Mucosa of descending colon (tissue), 3 donors: ENCODE measurements around the gene TMEM191C. TPM values are rescaled to one million over a fixed set of nuclear protein-coding genes. Genes with fewer than 3 reads are reported as not detected.

Experiments used
- total RNA-seq, 3 donors: library from RNA; stranded (reverse); fragmentation: NEBNext Ultra II Directional in 2 of 3; extraction: Animal tissue kit (Norgen Biotek cat#: 25700) in 2 of 3; gene quantifications; one replicate each; pipeline versions ENCODE4 v1.2.1 to v1.2.4, GENCODE V29; 2021 to 2023
- donor health status: DM: no; HTN: no; CAD: no; lungs with moderate emphysema.
- donor health status: DM: no; HTN: no; CAD: no.
- donor health status: DM: no; HTN: yes; CAD: no.

Gene TMEM191C
- total RNA-seq, 3 donors from 2014 or later: 1.3 to 2.9 (median 2.1) TPM

Other genes starting within 250 kb of the TMEM191C start
- under 1 TPM in 1 of 3 donors, not detected in 2; 0.09 TPM for gene RIMBP3B, start 83.6 kb upstream of the TMEM191C start, total RNA-seq
- 1 to 10 TPM; 6.0 to 6.2 (median 6.0) TPM for gene HIC2, start 50.0 kb upstream of the TMEM191C start, total RNA-seq
- gene RIMBP3C, start 84.1 kb downstream of the TMEM191C start, total RNA-seq: under 1 TPM in 2 of 3 donors, not detected in 1; 0.13 to 0.22 TPM
- gene UBE2L3, start 100.3 kb downstream of the TMEM191C start, total RNA-seq: 10 to 100 TPM; 52.6 to 60.9 (median 60.7) TPM
- 10 to 100 TPM; 12.5 to 26.5 (median 21.7) TPM for gene YDJC, start 162.6 kb downstream of the TMEM191C start, total RNA-seq
- under 1 TPM; 0.22 to 0.89 (median 0.26) TPM for gene CCDC116, start 165.4 kb downstream of the TMEM191C start, total RNA-seq
- gene SDF2L1, start 174.9 kb downstream of the TMEM191C start, total RNA-seq: 10 to 100 TPM; 25.8 to 48.8 (median 28.0) TPM
- gene PPIL2, start 198.6 kb downstream of the TMEM191C start, total RNA-seq: 10 to 100 TPM; 42.5 to 68.3 (median 61.6) TPM